GM21360 (cell line): ENCODE results near the gene STUB1.

ENCODE experiments used
- ATAC-seq: cut with Tn5 transposase; IDR thresholded peaks from one replicate; pipeline ENCODE4 v1.9.1; 2021; ENCODE audit warnings: mild to moderate bottlenecking, moderate library complexity; ENCODE audit not compliant: unreplicated experiment

The STUB1 gene

GRCh38 chr16:662597-662996, 17.6 kb upstream of the STUB1 start:
- ATAC-seq, result no peak

GRCh38 chr16:666572-666971, 13.6 kb upstream of the STUB1 start:
- no peak for ATAC-seq

GRCh38 chr16:667113-667779, 13.0 kb upstream of the STUB1 start:
- no peak for ATAC-seq

- ATAC-seq, result peak; percentile 84
These were observed 12.3 kb upstream of the STUB1 start, which contains the start of gene RHOT2 for GRCh38 chr16:667780-668518. Gene RHOT2, plus strand, starts transcription at chr16:668132. Its CDS starts 68 bp downstream, at chr16:668200.

- ATAC-seq, result no peak
These were observed 11.6 kb upstream of the STUB1 start for GRCh38 chr16:668519-669171.

GRCh38 chr16:669666-670065, 10.5 kb upstream of the STUB1 start:
- ATAC-seq, result no peak

GRCh38 chr16:670485-671352, 9.5 kb upstream of the STUB1 start:
- no peak for ATAC-seq

GRCh38 chr16:671353-672131, 8.7 kb upstream of the STUB1 start:
- no peak for ATAC-seq

- ATAC-seq, result no peak
These were observed 7.8 kb upstream of the STUB1 start for GRCh38 chr16:672371-672770.

- ATAC-seq, result no peak
These were observed 7.4 kb upstream of the STUB1 start for GRCh38 chr16:672851-673250.

- ATAC-seq, result no peak
These were observed 6.7 kb upstream of the STUB1 start for GRCh38 chr16:673399-673991.

- no peak for ATAC-seq
These were observed 5.9 kb upstream of the STUB1 start for GRCh38 chr16:674214-674881.

GRCh38 chr16:674968-675883, 5.0 kb upstream of the STUB1 start, which contains the start of gene RHBDL1:
Gene RHBDL1, plus strand, starts transcription at chr16:675671. Its CDS starts 120 bp downstream, at chr16:675791.
- no peak for ATAC-seq

- ATAC-seq, result no peak
These were observed 4.2 kb upstream of the STUB1 start for GRCh38 chr16:675884-676564.

GRCh38 chr16:676565-676902, 3.7 kb upstream of the STUB1 start:
- ATAC-seq, result no peak

- ATAC-seq, result no peak
These were observed 3.3 kb upstream of the STUB1 start for GRCh38 chr16:676913-677312.

GRCh38 chr16:677316-678190, 2.7 kb upstream of the STUB1 start:
- no peak for ATAC-seq
